Motor neuron (in vitro differentiated cells): ENCODE data around the gene KCNC3. TPM values are rescaled to one million over a fixed set of nuclear protein-coding genes. Genes with fewer than 3 reads are reported as not detected.
"Not testable (repeated sequence)": the region's sequence is repeated elsewhere in the genome, so short reads cannot be mapped to it uniquely, and the experiment has no call there.

Source experiments
- ATAC-seq, 8 experiments: fragments of 200-7000 bp; cut with Tn5 transposase; replicated peaks in 6 of 8; 2 replicates each; pipeline ENCODE4 v1.8.0; 2021; ENCODE audit warnings: mild to moderate bottlenecking in 8 of 8, moderate library complexity in 8 of 8
- H3K27ac ChIP-seq, 2 donors: fragments of 250-450 bp; sonication (Bioruptor Pico); 2 replicates each; pipeline ENCODE4 v1.9.0; 2021; ENCODE audit warnings: antibody characterized with exemption in 2 of 2, mild to moderate bottlenecking in 2 of 2, moderate library complexity in 1 of 2
- H3K4me1 ChIP-seq, 2 donors: fragments of 250-450 bp; sonication (Bioruptor Pico); replicated peaks in 1 of 2; 2 replicates each; pipeline ENCODE4 v1.6.1; 2021; ENCODE audit warnings: antibody characterized with exemption in 2 of 2, mild to moderate bottlenecking in 2 of 2, moderate library complexity in 1 of 2
- H3K4me3 ChIP-seq, 5 donors: fragments of 250-450 bp; sonication (Bioruptor Pico); 2 replicates each; pipeline ENCODE4 v1.9.0; 2021; ENCODE audit warnings: antibody characterized with exemption in 5 of 5, mild to moderate bottlenecking in 5 of 5, moderate library complexity in 4 of 5
- WGBS, 10 experiments: fragments of 450-650 bp; shearing (Covaris generic); methylation state at CpG; one replicate each; pipeline ENCODE4 v1.0.0; 2022; 5-methylcytosine and 5-hydroxymethylcytosine counted together
- in situ Hi-C, 9 experiments: fragments of 400-800 bp; cut with MboI; loops; one replicate each; pipeline ENCODE4 v1.15.0; 2021; ENCODE audit warnings: low sequenced_read_pairs in 9 of 9, low pct_unique_long_range_greater_than_20kb in 2 of 9; ENCODE audit not compliant: unreplicated experiment in 9 of 9
- total RNA-seq, 8 experiments: library from RNA; unstranded; fragments of 300-600 nt; gene quantifications; 2 replicates each; pipeline versions ENCODE4 v1.2.3 to v1.2.4, GENCODE V29; 2022

KCNC3 gene
- total RNA-seq, 8 experiments from 2014 or later = 0.13 to 2.6 (median 0.99) TPM

DNA sequence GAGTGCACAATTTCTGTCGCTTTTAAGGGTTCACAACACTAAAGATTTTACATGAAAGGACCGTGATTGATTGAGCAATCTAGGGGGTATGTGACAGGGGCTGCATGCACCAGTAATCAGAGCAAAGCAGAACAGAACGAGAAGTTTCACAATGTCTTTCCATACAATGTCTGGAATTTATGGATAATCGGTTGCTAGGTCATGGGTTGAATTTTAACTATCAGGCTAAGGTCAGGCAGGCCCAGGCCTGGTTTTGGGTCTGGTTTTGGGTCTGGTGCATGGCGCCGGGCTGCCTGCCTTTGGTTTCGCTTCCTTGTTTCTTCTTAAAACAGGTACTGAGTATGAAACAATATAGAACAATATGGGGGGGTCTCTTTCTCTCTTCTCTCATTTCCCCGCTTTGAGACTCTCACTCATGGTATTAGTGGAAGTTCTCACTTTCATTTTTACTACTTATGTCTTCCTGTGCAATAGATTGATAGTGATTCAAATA lies 18.0 kb upstream of the KCNC3 start:
- 31 to 79% (median 65%) methylated on average over 1 to 8 of the region's 8 CpGs; no CpG with 5 or more reads in 1 of the 10 experiments for WGBS, 10 experiments

DNA sequence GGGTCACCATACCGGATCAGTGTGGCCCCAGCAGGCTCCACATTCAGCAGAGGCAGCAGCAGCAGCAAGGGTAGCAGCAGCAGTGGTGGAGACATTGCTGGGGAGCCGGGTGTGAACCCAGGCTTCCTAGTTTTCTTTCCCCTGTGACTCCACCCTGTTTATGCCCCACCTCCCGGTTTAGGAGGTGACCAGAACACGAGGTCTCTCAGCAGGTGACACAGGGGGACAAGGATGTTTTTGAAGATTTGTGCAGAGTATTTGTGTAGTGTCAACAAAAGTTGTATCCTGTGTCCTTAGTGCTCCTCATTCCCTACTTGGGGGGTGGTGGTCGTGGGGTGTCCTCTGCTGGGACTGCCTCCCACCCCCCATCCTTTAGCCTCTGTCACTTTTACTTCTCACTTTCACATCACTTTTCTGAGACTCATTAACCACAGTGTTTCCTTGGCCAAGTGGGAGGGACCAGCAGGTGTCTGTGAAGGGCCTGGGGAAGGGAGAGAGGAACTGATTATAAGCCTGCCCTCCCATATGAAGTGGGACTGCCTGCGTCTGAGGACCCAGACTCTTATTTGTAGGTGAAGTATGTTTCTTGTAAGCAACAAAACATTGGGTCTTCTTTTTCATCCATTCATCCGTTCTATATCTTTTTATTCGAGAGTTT lies 15.6 kb upstream of the KCNC3 start:
- Histone ChIP-seq H3K4me3 (no peak overlapping the region), H3K4me1 (no peaks in the 10 kb centered on the region), H3K27ac (no peak overlapping the region)
- in situ Hi-C loops = no loop called here
- 35 to 91% (median 49%) methylated on average over 1 to 5 of the region's 8 CpGs for WGBS, 10 experiments
- ATAC-seq = no peak

More for the DNA sequence above, 18.0 kb upstream of the KCNC3 start:
- H3K4me3 ChIP-seq, ATAC-seq, H3K4me1 ChIP-seq, H3K27ac ChIP-seq, in situ Hi-C loops: not testable (repeated sequence)

DNA sequence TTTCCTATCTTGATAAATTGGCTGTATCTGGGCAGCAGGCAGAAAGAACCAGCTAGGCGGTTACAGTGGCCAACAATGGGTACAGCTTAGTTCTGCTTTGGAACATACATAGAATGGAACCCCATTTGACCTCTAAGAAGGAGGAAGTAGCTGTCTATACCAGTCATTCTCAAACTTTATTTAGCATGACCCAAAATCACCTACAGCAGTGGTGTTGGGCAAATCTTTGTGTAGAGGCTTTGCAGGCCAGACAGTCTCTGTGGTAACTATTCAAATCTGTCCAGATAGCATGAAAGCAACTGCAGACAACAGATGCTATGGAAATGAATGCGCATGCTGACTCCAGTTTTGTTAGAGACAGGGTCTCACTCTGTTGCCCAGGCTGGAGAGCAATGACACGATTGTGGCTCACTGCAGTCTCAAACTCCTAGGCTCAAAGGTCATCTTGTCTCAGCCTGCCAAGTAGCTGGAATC lies 12.0 kb upstream of the KCNC3 start:
- Histone ChIP-seq H3K27ac (no peak overlapping the region), H3K4me1 (no peaks in the 10 kb centered on the region), H3K4me3 (no peak overlapping the region)
- no peak for ATAC-seq
- 17 to 100% (median 85%) methylated on average over 1 to 3 of the region's 3 CpGs; no CpG with 5 or more reads in 2 of the 10 experiments for WGBS, 10 experiments
- in situ Hi-C loops = no loop called here

DNA sequence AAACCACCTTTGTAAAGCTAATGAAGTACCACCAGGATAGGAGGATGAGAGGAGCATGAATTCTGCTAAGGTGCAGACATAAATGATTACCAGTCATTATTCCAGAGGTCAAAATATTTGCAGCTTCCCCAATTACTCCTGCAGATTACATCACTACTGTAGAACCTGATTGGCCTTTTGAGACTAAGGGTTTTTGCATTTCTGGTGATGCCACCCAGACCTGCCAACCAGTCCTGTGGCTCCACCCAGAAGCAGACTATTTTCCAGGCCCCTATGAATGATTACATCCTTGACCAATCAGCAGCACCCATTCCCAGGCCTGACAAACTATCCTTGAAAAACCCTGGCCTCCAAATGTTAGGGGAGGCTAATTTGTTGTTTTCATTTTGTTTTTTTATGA lies 11.2 kb upstream of the KCNC3 start:
- ATAC-seq = no peak
- in situ Hi-C loops = no loop called here
- Histone ChIP-seq H3K4me3 (no peak overlapping the region), H3K27ac (no peak overlapping the region), H3K4me1 (no peaks in the 10 kb centered on the region)

DNA sequence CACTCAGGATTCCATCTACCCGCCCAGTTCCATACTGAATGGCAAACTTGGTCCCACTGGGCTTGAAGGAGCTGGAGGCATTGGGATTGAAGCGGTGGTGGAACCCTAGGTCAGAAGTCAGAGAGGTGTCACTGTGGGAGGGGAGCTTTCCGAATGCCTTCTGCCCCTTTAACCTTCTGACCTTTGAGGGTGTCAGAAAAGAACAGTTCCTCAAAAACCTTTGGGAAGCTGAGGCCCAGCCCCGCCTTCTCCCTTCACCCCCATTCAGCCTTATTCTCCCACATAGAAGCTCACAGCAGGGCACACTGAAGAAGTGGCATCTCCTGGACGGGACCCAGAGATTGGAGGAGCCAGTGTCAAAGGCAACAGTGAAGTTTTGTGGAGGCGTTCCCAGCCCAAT lies 7.9 kb upstream of the KCNC3 start:
- H3K4me1 ChIP-seq, in situ Hi-C loops, H3K27ac ChIP-seq, H3K4me3 ChIP-seq, ATAC-seq: not testable (repeated sequence)
- 0 to 100% (median 50%) methylated on average over 1 to 2 of the region's 6 CpGs; no CpG with 5 or more reads in 3 of the 10 experiments for WGBS, 10 experiments

DNA sequence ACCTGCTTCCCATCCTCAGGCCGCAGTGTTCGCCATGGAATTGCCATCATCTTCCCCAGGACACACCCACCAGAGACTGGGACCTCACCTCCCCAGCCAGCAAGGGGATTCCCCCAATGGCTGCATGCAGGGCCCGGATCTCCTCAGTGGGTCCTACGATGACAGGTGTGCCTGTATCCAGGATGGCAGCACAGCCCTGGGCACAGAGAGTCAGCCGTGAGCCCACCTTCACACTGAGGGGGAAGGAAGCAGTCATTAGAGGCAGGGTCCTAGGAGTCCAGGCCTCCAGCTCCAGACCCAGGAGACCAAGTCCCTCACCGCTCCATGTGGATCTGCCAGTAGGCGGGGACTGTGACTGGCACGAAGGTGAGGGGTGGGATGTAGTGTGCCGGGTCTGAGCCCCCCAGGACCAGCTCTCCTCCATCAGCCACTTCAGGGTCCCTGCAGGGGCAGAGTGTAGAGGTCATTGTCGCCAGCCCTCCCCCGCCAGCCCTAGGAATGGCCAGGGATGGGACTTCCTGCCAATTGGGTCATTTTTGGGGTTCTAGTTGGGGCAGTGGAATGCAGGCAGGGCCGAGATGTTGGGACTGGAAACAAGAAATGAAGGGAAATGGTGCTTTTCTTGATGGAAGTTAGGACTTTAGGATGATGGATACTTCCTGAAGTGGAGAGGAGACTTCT lies 5.7 kb upstream of the KCNC3 start:
- 13 to 94% (median 60%) methylated on average over 1 to 7 of the region's 12 CpGs; no CpG with 5 or more reads in 6 of the 10 experiments for WGBS, 10 experiments
- in situ Hi-C loops = no loop called here
- ATAC-seq = no peak
- Histone ChIP-seq H3K27ac (no peak overlapping the region), H3K4me1 (peaks cover 0 to 3% of the 10 kb centered on the region in 2 donors), H3K4me3 (no peak overlapping the region)

DNA sequence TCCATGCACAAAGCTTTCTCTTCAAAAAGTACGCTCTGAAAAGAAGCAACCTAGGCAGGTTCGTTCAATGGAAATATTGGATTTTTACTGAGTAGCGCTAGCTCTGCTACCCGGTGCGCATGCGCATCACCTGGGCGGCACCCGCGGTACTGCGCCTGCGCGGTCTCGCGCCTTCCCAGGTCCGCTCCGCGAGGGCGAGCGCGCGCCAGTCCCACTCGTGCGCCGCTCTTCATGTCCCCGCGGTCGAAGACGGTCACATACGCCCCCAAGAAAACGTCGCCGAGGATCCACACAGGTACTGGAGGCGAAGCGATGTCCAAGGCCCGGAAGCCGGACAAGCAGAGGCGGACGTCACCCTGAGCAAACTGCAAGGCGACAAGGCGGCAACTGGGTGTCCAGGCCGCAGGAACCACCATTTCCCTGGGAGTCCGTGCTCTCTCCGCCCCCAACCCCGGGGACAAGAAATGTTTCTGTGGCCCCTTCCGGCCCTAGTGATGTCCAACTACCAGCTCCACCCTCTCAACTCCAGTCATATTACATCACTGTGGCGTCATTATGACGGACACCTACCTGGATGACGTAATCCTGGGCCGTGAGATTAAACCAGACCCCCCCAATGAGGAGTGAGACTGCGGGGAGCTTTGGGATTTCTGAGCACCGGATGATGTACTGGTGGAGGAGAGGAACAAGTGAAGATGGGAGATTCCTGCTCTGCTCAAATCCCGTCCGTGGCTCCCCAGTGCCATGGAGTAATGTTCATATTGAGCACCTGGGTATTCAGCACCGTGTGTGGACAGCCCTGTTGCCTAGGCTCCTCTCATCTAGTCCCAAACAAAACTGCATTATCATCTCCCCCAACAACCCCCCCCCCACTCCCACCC lies 4.8 kb upstream of the KCNC3 start:
- 0 to 88% (median 52%) methylated on average over 2 to 30 of the region's 54 CpGs; no CpG with 5 or more reads in 1 of the 10 experiments for WGBS, 10 experiments
- peak in 5 of 8 experiments; percentile 2 to 52 (median 21) for ATAC-seq
- H3K4me3 ChIP-seq = peak overlapping the region in 3 of 5 donors; percentile 52 to 61 (median 58)
- H3K27ac ChIP-seq = peak overlapping the region in 1 of 2 donors; percentile 93
- H3K4me1 ChIP-seq = peaks cover 0 to 3% of the 10 kb centered on the region in 2 donors
- in situ Hi-C loops = no loop called here

DNA sequence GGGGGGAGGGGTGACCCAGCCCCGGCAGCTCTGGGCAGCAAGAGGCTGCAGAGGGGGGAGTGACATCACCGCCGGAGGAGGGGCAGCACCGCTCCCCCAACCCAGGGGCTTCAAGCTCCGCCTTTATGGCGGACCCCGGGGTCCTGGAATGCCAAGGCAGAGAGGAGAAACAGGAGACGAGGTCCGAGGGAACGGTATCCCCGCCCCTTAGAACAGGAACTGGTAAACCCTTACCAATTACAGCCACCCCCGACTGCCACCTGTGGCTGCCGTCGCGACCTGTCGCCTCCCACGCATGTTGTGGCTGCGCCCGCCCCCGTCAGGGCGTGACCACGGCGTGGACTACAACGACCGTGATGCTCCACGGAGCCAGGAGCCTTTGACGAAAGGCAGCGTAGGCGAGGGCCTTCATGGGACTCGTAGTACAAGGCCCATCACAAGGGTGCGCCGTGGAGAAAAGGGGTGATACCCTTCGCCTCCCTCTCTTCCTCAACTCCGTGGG lies 4.1 kb upstream of the KCNC3 start:
- peak in 5 of 8 experiments; percentile 46 to 61 (median 57) for ATAC-seq
- Histone ChIP-seq H3K4me1 (peaks cover 0 to 3% of the 10 kb centered on the region in 2 donors), H3K27ac (peak overlapping the region in 1 of 2 donors; percentile 93), H3K4me3 (peak overlapping the region in 3 of 5 donors; percentile 52 to 61 (median 58))
- WGBS, 10 experiments = 0 to 100% (median 19%) methylated on average over 1 to 20 of the region's 34 CpGs; no CpG with 5 or more reads in 5 of the 10 experiments
- in situ Hi-C loops = no loop called here

DNA sequence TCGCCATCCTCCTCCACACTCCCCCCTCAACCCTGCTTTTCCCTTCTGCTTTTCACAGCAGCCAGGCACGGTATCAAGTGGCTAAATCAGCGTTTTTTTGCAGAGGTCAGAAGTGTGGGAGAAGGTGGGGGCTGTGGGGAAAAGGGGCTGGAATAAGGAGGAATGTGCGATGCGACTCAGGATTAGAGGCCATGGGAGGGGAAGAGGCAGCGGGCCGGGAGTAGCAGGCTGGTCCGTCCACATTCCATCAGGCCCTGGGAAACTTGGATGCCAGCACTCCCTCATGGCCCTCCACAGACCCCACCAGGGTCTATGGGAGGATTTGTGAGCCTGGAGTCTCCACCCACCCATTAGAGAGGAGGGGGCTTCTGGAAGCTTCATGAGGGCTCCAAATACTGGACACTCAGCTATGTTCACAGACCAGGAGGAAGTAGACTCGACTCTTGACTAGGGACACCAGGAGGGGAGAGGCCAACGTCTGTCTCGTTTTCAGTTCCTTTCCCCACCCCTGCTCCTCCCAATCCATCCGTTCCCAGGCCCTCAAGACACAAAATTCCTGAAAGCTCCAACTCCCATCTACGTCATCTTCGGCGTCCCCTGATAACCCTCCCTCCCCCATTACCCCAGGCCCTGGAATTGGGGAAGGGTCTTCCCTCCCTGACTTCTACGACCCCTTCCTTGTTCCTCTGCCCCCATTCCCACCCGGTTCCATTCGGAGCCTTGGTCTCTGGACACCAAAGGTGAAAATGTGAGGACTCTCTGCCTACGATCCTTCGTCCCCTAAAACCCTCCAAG lies 3.3 kb upstream of the KCNC3 start:
- Histone ChIP-seq H3K4me1 (peaks cover 0 to 3% of the 10 kb centered on the region in 2 donors), H3K27ac (peak overlapping the region in 1 of 2 donors; percentile 93), H3K4me3 (peak overlapping the region in 3 of 5 donors; percentile 52 to 61 (median 58))
- in situ Hi-C loops = no loop called here
- 0 to 40% (median 13%) methylated on average over 1 to 7 of the region's 20 CpGs; no CpG with 5 or more reads in 5 of the 10 experiments for WGBS, 10 experiments
- ATAC-seq = no peak

DNA sequence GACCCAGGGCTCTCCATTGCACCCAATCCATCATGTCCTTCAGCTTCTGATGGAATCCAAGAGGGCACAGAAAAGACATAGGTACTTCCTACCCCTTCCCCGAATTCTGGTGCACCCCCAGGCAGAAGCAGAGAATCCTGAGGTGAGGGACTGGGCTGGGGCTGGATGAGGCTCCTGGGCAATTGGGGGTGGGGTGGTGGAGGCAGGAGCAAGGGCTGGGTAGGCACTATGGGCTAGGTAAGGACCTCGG lies 2.7 kb upstream of the KCNC3 start:
- Histone ChIP-seq H3K4me3 (peak overlapping the region in 3 of 5 donors; percentile 52 to 61 (median 58)), H3K27ac (no peak overlapping the region), H3K4me1 (peaks cover 0 to 3% of the 10 kb centered on the region in 2 donors)
- ATAC-seq = no peak
- in situ Hi-C loops = no loop called here
- WGBS, 10 experiments = 0 to 20% (median 0%) methylated on average over 1 of the region's 2 CpGs; no CpG with 5 or more reads in 6 of the 10 experiments

DNA sequence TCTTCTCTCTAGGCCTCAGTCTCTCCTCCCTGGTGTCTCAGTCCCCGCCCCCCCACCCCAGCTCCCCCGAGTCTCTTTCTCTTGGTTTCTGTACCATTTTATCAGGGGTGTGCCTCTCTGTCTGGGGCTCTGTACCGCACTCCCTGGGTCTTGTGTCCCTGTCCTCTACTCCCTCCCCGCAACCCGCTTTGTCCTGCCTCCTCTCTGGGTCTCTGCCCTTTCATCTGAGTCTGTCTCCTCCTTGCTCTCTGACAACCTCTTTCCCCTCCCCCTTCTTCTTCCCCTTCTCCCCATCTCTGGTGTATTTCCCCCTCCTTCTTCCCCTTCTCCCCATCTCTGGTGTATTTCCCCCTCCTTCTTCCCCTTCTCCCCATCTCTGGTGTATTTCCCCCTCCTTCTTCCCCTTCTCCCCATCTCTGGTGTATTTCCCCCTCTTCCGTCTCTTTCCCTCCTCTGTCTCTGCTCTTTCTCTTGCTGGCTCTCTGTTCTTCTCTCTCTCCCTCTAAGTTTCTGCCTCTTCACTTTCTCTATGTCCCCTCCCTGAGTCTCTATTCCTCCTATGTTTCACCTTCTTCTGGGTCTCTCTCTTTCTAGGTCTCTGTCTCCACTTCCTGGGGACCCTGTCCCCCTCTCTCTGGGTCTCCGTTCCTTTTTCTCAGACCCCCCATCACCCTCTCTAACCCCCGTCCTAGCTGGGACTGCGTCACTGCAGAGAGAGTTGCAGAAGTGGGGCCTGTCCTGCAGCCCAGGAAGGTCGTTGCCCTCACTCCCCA lies 2.2 kb upstream of the KCNC3 start:
- no peak for ATAC-seq
- 0 to 80% (median 35%) methylated on average over 1 to 4 of the region's 10 CpGs; no CpG with 5 or more reads in 5 of the 10 experiments for WGBS, 10 experiments
- H3K4me1 ChIP-seq = peaks cover 0 to 3% of the 10 kb centered on the region in 2 donors
- in situ Hi-C loops = no loop called here
- peak overlapping the region; percentile 29 to 58 (median 45) for H3K4me3 ChIP-seq
- no peak overlapping the region for H3K27ac ChIP-seq
